Right atrium auricular region (tissue), 2 donors: ENCODE results near the gene NCOA1. TPM values are rescaled to one million over a fixed set of nuclear protein-coding genes. Genes with fewer than 3 reads are reported as not detected.

Experiments used
- DNase-seq: peaks from one replicate; pipeline ENCODE4 v3.0.0-alpha.2; 2019; ENCODE audit warnings: low spot score
- H3K27ac ChIP-seq, 2 donors: fragments of 200-600 bp; sonication (generic); 1 replicate in 1 of 2; 2 replicates in 1 of 2; pipeline ENCODE4 v1.5.1; 2016 to 2019
- H3K27me3 ChIP-seq, 2 donors: fragments of 200-600 bp; sonication (generic); one replicate each; pipeline versions ENCODE4 v1.5.1 to v1.6.0; 2017 to 2019
- H3K36me3 ChIP-seq: fragments of 200-600 bp; sonication (generic); one replicate; pipeline ENCODE4 v1.5.1; 2016
- H3K4me1 ChIP-seq, 2 donors: fragments of 200-600 bp; sonication (generic); one replicate each; pipeline versions ENCODE4 v1.5.1 to v1.6.0; 2017 to 2019
- H3K4me3 ChIP-seq, 2 donors: fragments of 200-600 bp; sonication (generic); 1 replicate in 1 of 2; 2 replicates in 1 of 2; pipeline ENCODE4 v1.5.1; 2017 to 2019; ENCODE audit warnings: mild to moderate bottlenecking in 1 of 2, moderate library complexity in 1 of 2
- H3K9me3 ChIP-seq, 2 donors: fragments of 200-600 bp; sonication (generic); one replicate each; pipeline ENCODE4 v1.5.1; 2019
- CTCF ChIP-seq, 2 donors: fragments of 200-600 bp; sonication (generic); IDR thresholded peaks; one replicate each; pipeline ENCODE4 v1.5.1; 2019; ENCODE audit warnings: antibody characterized with exemption in 2 of 2
- total RNA-seq, 2 donors: library from RNA; depleted of rRNA; stranded (reverse); fragments of >200 nt; gene quantifications; one replicate each; pipeline ENCODE4 v1.1.0, GENCODE V29; 2016

NCOA1 gene
- total RNA-seq, 2 donors from 2014 or later: 33.8 to 43.6 TPM

GRCh38 chr2:24809316-24810007 lies 318.4 kb downstream of the NCOA1 start:
- Histone ChIP-seq H3K4me1 (no peaks in the 10 kb centered on the region), H3K4me3 (no peak overlapping the region), H3K27me3 (no peaks in the 10 kb centered on the region), H3K9me3 (no peaks in the 10 kb centered on the region), H3K27ac (no peak overlapping the region), H3K36me3 (no peaks in the 10 kb centered on the region)
- peak; percentile 7 for DNase-seq
- TF ChIP-seq CTCF (IDR thresholded peaks at IDR 0.05): no peak

- no peaks in the 10 kb centered on the region for H3K4me1 ChIP-seq
- H3K36me3 ChIP-seq: no peaks in the 10 kb centered on the region
- H3K9me3 ChIP-seq: no peaks in the 10 kb centered on the region
- DNase-seq: peak; percentile 38
- H3K27me3 ChIP-seq: no peaks in the 10 kb centered on the region
- H3K27ac ChIP-seq: no peak overlapping the region
- H3K4me3 ChIP-seq: no peak overlapping the region
- TF ChIP-seq CTCF (IDR thresholded peaks at IDR 0.05): no peak
These were observed 322.7 kb downstream of the NCOA1 start for GRCh38 chr2:24813691-24814137.

- H3K9me3 ChIP-seq: no peaks in the 10 kb centered on the region
- no peak for TF ChIP-seq CTCF (IDR thresholded peaks at IDR 0.05)
- DNase-seq: no peak
- no peaks in the 10 kb centered on the region for H3K27me3 ChIP-seq
- no peak overlapping the region for H3K27ac ChIP-seq
- peaks cover 0 to 4% of the 10 kb centered on the region in 2 donors for H3K4me1 ChIP-seq
- no peak overlapping the region for H3K4me3 ChIP-seq
- no peaks in the 10 kb centered on the region for H3K36me3 ChIP-seq
These were observed 323.5 kb downstream of the NCOA1 start for GRCh38 chr2:24814516-24814915.

GRCh38 chr2:24815171-24815570 lies 324.1 kb downstream of the NCOA1 start:
- no peaks in the 10 kb centered on the region for H3K27me3 ChIP-seq
- H3K9me3 ChIP-seq: no peaks in the 10 kb centered on the region
- peaks cover 0 to 4% of the 10 kb centered on the region in 2 donors for H3K4me1 ChIP-seq
- TF ChIP-seq CTCF (IDR thresholded peaks at IDR 0.05): no peak
- DNase-seq: peak; percentile 4
- H3K36me3 ChIP-seq: no peaks in the 10 kb centered on the region
- H3K4me3 ChIP-seq: no peak overlapping the region
- no peak overlapping the region for H3K27ac ChIP-seq

- Histone ChIP-seq H3K36me3 (no peaks in the 10 kb centered on the region), H3K4me3 (no peak overlapping the region), H3K9me3 (no peaks in the 10 kb centered on the region)
These were observed 325.4 kb downstream of the NCOA1 start for GRCh38 chr2:24816404-24816803.

More at GRCh38 chr2:24816404-24816803, 325.4 kb downstream of the NCOA1 start:
- Histone ChIP-seq H3K27ac (no peak overlapping the region), H3K27me3 (no peaks in the 10 kb centered on the region), H3K4me1 (peaks cover 0 to 4% of the 10 kb centered on the region in 2 donors)
- TF ChIP-seq CTCF (IDR thresholded peaks at IDR 0.05): no peak
- DNase-seq: peak; percentile 16
